HCT116 (cell line): ENCODE results near the gene MRAS.

Source experiments
- ATF3 ChIP-seq: IDR thresholded peaks from 2 replicates; pipeline ENCODE4 v1.6.1; 2012
- CTCF ChIP-seq, 3 experiments: fragments of 200-600 bp in 1 of 3; sonication (generic) in 1 of 3; IDR thresholded peaks in 2 of 3; conservative IDR thresholded peaks in 1 of 3; 2 replicates each; pipeline ENCODE4 v1.5.1; 2012 to 2017; ENCODE audit warnings: low read depth in 2 of 3, low read length in 2 of 3, antibody characterized with exemption in 1 of 3, borderline replicate concordance in 1 of 3, control low read depth in 1 of 3, mild to moderate bottlenecking in 1 of 3, mixed read lengths in 1 of 3, mixed run types in 1 of 3, moderate library complexity in 1 of 3; ENCODE audit not compliant: insufficient read depth in 1 of 3
- EZH2 ChIP-seq: fragments of 200-600 bp; sonication (generic); IDR thresholded peaks from 2 replicates; pipeline ENCODE4 v1.6.1; 2017; ENCODE audit warnings: antibody characterized with exemption, mixed run types
- FOSL1 ChIP-seq: IDR thresholded peaks from 2 replicates; pipeline ENCODE4 v1.6.1; 2012; ENCODE audit warnings: low read depth
- MAX ChIP-seq: IDR thresholded peaks from 2 replicates; pipeline ENCODE4 v1.6.1; 2012
- POLR2A ChIP-seq: IDR thresholded peaks from 2 replicates; pipeline ENCODE4 v1.7.0; 2011; ENCODE audit warnings: borderline replicate concordance; ENCODE audit not compliant: insufficient read depth, insufficient read length; ENCODE audit errors: extremely low read depth
- SIN3A ChIP-seq: IDR thresholded peaks from 2 replicates; pipeline ENCODE4 v1.6.1; 2012; ENCODE audit warnings: low read depth
- ZNF274 ChIP-seq: fragments of 200-500 bp; sonication (Bioruptor generic); IDR thresholded peaks from 2 replicates; pipeline ENCODE4 v1.6.1; 2014; ENCODE audit warnings: mild to moderate bottlenecking, low read depth, low read length, inconsistent platforms
- TF ChIP-seq, protein P1 (sequence below): IDR thresholded peaks from 2 replicates; pipeline ENCODE4 v1.6.1; 2012; ENCODE audit warnings: low read depth

GRCh38 chr3:138384976-138385375 lies 36.6 kb downstream of the MRAS start:
- TF ChIP-seq CTCF (IDR thresholded peaks at IDR 0.05 in 2 of 3, conservative IDR thresholded peaks at IDR 0.05 in 1 of 3; ENCODE audit: borderline replicate concordance in 1 of 3, insufficient read depth in 1 of 3, low read depth in 2 of 3, low read length in 2 of 3) = no peak
- TF ChIP-seq EZH2 = no peak
- no peak for TF ChIP-seq ZNF274
- TF ChIP-seq SIN3A = no peak
- TF ChIP-seq ATF3 = no peak
- no peak for TF ChIP-seq POLR2A
- TF ChIP-seq, protein P1, sequence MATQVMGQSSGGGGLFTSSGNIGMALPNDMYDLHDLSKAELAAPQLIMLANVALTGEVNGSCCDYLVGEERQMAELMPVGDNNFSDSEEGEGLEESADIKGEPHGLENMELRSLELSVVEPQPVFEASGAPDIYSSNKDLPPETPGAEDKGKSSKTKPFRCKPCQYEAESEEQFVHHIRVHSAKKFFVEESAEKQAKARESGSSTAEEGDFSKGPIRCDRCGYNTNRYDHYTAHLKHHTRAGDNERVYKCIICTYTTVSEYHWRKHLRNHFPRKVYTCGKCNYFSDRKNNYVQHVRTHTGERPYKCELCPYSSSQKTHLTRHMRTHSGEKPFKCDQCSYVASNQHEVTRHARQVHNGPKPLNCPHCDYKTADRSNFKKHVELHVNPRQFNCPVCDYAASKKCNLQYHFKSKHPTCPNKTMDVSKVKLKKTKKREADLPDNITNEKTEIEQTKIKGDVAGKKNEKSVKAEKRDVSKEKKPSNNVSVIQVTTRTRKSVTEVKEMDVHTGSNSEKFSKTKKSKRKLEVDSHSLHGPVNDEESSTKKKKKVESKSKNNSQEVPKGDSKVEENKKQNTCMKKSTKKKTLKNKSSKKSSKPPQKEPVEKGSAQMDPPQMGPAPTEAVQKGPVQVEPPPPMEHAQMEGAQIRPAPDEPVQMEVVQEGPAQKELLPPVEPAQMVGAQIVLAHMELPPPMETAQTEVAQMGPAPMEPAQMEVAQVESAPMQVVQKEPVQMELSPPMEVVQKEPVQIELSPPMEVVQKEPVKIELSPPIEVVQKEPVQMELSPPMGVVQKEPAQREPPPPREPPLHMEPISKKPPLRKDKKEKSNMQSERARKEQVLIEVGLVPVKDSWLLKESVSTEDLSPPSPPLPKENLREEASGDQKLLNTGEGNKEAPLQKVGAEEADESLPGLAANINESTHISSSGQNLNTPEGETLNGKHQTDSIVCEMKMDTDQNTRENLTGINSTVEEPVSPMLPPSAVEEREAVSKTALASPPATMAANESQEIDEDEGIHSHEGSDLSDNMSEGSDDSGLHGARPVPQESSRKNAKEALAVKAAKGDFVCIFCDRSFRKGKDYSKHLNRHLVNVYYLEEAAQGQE = no peak
- TF ChIP-seq MAX = no peak
- TF ChIP-seq FOSL1 = no peak
